ENCODE measurements around the gene ANKRD29.

DNA sequence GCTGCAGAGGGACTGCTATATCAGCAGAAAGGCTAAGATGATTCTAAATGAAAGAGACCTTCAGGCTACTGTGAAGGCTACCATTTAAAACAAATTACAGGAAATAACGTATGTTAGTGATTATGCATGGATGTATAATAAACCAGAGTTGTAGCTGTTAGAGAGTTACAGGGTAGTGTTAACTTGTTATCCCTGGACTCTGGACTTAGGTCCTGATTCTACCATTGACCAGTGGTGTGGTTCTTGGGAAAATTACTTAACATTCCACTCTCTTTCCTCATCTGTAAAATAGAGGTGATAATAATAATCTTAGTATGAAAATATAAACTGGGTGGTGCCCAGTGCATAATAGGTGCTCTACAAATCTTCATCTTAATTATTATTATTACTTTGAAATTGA is 48.7 kb upstream of the ANKRD29 start:
- TF ChIP-seq, protein P1, sequence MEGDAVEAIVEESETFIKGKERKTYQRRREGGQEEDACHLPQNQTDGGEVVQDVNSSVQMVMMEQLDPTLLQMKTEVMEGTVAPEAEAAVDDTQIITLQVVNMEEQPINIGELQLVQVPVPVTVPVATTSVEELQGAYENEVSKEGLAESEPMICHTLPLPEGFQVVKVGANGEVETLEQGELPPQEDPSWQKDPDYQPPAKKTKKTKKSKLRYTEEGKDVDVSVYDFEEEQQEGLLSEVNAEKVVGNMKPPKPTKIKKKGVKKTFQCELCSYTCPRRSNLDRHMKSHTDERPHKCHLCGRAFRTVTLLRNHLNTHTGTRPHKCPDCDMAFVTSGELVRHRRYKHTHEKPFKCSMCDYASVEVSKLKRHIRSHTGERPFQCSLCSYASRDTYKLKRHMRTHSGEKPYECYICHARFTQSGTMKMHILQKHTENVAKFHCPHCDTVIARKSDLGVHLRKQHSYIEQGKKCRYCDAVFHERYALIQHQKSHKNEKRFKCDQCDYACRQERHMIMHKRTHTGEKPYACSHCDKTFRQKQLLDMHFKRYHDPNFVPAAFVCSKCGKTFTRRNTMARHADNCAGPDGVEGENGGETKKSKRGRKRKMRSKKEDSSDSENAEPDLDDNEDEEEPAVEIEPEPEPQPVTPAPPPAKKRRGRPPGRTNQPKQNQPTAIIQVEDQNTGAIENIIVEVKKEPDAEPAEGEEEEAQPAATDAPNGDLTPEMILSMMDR (optimal IDR thresholded peaks at IDR 0.05 in 1 of 3, IDR thresholded peaks at IDR 0.05 in 1 of 3, conservative IDR thresholded peaks at IDR 0.05 in 1 of 3; ENCODE audit: extremely low read depth in 1 of 3, insufficient read depth in 2 of 3, low read length in 3 of 3): no peak
- TF ChIP-seq EZH2 (IDR thresholded peaks at IDR 0.05; ENCODE audit: low read length): no peak

All from keratinocyte (primary cell).